ENCODE results near the gene CDC42. TPM values are rescaled to one million over a fixed set of nuclear protein-coding genes. Genes with fewer than 3 reads are reported as not detected.

Gene CDC42
- polyA plus RNA-seq, 3 donors from 2014 or later, result 220 to 600 (median 473) TPM

DNA sequence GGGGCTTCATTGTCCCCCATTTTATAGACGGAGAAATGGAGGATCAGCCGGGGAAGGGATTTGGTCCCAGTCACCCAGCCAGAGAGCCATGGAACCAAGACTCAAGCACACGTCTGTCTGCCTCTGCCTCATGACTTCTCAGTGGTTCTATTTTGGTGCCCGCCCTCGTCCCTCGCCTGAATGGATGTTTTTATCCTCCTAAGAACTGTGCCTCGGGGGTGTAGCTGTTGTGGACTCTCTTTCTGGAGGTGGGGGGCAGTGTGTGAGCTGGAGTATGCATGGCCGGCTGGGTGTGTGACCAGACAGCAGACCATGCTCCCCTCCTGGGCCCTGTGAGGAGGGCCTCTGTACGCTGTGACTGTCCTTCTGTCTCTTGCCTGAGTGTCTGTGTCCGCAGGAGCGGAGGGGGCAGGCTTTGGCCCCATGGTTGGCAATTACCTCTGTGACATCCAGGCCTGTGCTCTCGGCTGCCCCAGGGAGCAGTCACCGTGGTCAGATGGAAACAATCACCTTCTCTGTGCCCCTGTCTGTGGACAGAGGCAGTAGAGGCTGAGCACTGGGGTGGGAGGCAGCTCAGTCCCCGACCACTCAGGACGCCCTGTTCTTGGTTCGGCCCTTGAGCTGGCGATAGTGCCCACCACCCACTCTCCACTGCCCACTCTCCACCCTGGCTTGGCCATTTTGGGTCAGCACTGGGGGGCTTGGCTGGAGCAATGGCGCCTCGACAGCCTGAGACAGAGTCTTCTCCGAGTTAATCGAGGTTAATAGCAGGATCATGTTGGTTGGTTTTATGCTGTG, 70.0 kb downstream of the CDC42 start:
- Mint-ChIP-seq H3K4me1 (peaks cover 14 to 25% of the 10 kb centered on the region in 2 donors), H3K9me3 (no peaks in the 10 kb centered on the region), H3K27me3 (ENCODE audit: low read depth in 3 of 3) (peaks cover 0 to 3% (median 2%) of the 10 kb centered on the region in 3 donors), H3K36me3 (peaks cover 0 to 9% (median 4%) of the 10 kb centered on the region in 3 donors), H3K27ac (no peak overlapping the region), H3K4me3 (no peak overlapping the region)
- no peak for DNase-seq

DNA sequence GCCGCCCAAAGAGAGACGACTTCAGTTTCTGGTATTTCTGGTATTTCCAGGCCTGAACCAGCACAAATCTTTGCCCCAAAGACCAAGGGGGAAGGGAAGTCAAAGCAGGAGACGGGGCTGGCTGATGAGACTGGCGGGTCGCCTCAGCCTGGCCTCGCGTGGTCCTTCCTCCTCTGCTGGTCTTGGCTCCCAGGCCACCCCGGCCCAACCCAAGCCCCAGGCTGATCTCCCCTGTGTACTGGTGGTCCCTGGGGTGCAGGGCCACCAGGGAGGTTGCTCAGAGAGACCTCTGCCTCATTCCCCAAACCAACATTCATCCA, 70.5 kb downstream of the CDC42 start:
- H3K36me3 Mint-ChIP-seq, result peaks cover 0 to 9% (median 4%) of the 10 kb centered on the region in 3 donors
- H3K9me3 Mint-ChIP-seq, result no peaks in the 10 kb centered on the region
- no peak overlapping the region for H3K27ac Mint-ChIP-seq
- no peak overlapping the region for H3K4me3 Mint-ChIP-seq
- H3K4me1 Mint-ChIP-seq, result peaks cover 10 to 19% of the 10 kb centered on the region in 2 donors
- H3K27me3 Mint-ChIP-seq (ENCODE audit: low read depth in 3 of 3), result peaks cover 0 to 3% (median 2%) of the 10 kb centered on the region in 3 donors
- DNase-seq, result no peak

DNA sequence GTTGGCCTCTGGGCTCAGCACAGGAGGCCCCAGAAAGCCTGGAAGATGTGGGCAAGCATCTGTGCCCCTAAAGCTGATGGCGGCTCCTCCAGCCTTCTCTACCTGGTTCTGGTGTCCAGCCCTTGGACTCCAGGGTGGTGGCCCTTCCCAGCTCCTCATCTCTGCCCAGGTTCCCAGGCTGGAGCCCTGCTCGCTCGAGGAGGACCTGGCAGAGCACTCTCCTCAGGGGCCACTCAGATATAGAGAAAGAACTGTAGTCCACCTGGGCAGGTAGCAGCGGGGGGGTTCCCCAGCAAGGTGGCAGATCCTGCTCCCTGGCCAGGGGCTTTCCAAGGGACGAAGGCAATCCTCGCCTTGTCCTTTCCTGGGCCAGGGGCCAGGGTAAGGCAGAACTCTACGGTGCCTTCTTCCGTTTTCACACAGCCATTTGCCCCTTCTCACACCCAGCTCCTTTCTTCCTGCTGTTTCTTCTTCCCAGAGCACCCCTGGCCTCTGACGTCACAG, 71.4 kb downstream of the CDC42 start:
- peaks cover 0 to 5% (median 4%) of the 10 kb centered on the region in 3 donors for H3K36me3 Mint-ChIP-seq
- DNase-seq, result no peak
- H3K4me3 Mint-ChIP-seq, result no peak overlapping the region
- peak overlapping the region in 1 of 6 donors; percentile 57 for H3K27ac Mint-ChIP-seq
- peaks cover 0 to 3% (median under 1%) of the 10 kb centered on the region in 3 donors for H3K27me3 Mint-ChIP-seq (ENCODE audit: low read depth in 3 of 3)
- H3K9me3 Mint-ChIP-seq, result no peaks in the 10 kb centered on the region
- H3K4me1 Mint-ChIP-seq, result peaks cover 5 to 14% of the 10 kb centered on the region in 2 donors

DNA sequence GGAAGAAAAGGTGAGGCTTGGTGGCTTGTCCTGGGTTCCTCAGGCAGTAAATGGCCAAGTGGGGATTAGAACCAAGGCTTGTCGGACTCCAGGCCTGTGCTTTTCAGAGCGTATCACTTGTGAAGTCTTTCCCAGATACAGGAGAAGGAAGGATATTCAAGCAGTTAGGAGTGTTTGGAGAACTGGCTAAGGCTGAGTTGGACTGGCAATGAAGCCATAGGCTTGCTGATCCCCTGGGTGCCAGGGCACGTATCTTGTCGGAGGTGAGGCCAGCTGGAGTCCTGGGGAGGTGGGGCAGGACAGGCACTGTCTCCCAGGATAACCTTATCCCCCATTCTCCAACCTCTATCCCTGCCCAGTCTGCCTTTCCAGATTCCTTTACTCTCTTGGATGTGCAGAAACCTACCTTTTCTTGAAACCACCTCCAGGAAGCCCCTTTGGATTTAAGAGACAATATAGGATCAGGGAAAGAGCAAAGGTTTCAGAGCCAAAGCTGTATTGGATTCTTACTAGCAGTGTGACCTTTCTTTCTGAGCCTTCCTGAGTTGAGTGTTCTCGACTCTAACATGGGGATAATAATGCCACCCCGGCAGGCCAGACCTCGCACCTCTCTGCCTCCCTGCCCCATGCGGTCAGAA, 72.2 kb downstream of the CDC42 start:
- Mint-ChIP-seq H3K27ac (peak overlapping the region in 1 of 6 donors; percentile 26), H3K4me1 (peaks cover 3 to 6% of the 10 kb centered on the region in 2 donors), H3K36me3 (no peaks in the 10 kb centered on the region), H3K4me3 (no peak overlapping the region), H3K9me3 (no peaks in the 10 kb centered on the region), H3K27me3 (ENCODE audit: low read depth in 3 of 3) (peaks cover 0 to 3% (median 0%) of the 10 kb centered on the region in 3 donors)
- DNase-seq, result no peak

DNA sequence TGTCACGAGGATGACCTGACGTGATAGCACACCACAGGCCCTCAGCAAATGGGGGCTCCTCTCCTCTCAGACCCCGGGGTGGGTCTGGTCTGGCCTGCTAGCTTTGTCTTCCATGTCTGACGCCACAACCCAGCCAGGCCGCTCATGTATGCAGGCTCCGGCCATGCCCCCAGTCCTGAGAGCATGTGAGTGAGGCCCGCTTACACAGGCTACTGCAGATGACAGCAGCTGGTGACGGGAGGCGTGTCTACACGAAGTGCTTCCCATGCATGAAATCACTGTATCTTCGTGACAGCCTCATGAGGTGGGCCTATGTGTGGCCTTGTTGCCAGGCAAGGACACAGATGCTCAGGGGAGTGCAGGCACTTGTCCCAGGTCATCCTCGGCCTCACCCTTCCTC, 74.0 kb downstream of the CDC42 start:
- no peak overlapping the region for H3K27ac Mint-ChIP-seq
- no peaks in the 10 kb centered on the region for H3K9me3 Mint-ChIP-seq
- no peak overlapping the region for H3K4me3 Mint-ChIP-seq
- peaks cover 0 to 3% of the 10 kb centered on the region in 2 donors for H3K4me1 Mint-ChIP-seq
- DNase-seq, result no peak
- H3K27me3 Mint-ChIP-seq (ENCODE audit: low read depth in 3 of 3), result no peaks in the 10 kb centered on the region
- no peaks in the 10 kb centered on the region for H3K36me3 Mint-ChIP-seq

DNA sequence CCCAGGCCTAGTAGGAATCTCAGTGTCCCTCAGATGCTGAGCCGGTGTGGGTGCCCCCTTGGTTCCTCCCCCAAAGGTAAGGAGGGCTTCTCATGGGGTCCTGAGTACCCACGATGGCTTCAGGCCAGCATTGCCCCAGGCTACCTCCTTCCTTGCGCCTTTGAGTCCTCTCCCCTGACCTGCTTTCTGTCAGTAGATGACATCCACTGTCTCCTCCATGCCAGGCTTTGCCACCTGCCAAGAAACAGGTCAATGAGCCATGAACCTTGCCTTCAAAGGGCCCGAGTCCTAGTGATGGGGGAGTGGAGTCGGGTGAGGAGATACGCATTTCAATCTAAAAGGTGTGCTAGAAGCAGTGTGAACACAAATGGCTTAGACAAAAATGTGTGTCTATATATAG, 74.7 kb downstream of the CDC42 start:
- Mint-ChIP-seq H3K9me3 (no peaks in the 10 kb centered on the region), H3K4me3 (no peak overlapping the region), H3K36me3 (no peaks in the 10 kb centered on the region), H3K27ac (peak overlapping the region in 1 of 6 donors; percentile 55), H3K27me3 (ENCODE audit: low read depth in 3 of 3) (no peaks in the 10 kb centered on the region), H3K4me1 (peaks cover 0 to 3% of the 10 kb centered on the region in 2 donors)
- DNase-seq, result no peak

DNA sequence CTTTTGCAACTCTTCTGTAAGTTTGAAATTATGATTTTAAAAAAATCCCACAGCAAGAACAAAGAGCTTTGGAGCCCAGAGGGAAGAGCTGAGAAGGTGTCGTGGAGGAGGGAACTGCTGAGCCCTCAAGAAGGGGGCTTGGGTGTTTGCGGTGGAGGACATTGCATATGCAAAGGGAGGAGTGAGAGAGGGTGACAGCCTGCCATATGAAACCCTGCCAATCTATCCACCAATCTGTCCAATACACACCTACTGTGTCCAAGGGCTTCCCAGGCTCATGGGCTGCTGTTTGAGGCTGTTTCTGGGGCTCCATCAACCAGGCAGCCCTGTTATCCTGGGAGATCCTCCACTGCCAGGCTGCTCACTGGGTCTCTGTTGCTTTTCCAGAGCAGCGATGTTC, 75.2 kb downstream of the CDC42 start:
- H3K27me3 Mint-ChIP-seq (ENCODE audit: low read depth in 3 of 3), result no peaks in the 10 kb centered on the region
- no peak overlapping the region for H3K4me3 Mint-ChIP-seq
- peak overlapping the region in 2 of 6 donors; percentile 42 to 55 for H3K27ac Mint-ChIP-seq
- H3K4me1 Mint-ChIP-seq, result no peaks in the 10 kb centered on the region
- H3K9me3 Mint-ChIP-seq, result no peaks in the 10 kb centered on the region
- no peaks in the 10 kb centered on the region for H3K36me3 Mint-ChIP-seq
- DNase-seq, result no peak

DNA sequence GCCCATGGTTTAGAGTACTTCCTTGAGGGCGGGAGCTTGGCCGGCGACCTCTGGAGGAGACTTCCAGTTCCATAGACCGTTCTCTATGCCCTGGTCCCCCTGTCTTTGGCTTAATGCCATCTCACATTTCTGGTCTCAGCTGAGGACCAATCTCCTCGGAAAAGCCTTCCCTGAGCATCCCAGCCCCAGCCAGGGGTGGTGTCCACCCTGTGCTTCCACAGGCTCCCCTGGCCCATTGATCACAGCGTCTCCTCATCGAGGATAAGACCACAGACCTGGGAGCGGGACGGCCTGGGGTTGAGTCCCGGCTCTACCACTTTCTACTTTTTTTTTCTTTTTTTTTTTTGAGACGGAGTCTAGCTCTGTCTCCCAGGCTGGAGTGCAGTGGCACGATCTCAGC, 75.9 kb downstream of the CDC42 start:
- no peaks in the 10 kb centered on the region for H3K9me3 Mint-ChIP-seq
- H3K36me3 Mint-ChIP-seq, result no peaks in the 10 kb centered on the region
- H3K27me3 Mint-ChIP-seq (ENCODE audit: low read depth in 3 of 3), result no peaks in the 10 kb centered on the region

DNA sequence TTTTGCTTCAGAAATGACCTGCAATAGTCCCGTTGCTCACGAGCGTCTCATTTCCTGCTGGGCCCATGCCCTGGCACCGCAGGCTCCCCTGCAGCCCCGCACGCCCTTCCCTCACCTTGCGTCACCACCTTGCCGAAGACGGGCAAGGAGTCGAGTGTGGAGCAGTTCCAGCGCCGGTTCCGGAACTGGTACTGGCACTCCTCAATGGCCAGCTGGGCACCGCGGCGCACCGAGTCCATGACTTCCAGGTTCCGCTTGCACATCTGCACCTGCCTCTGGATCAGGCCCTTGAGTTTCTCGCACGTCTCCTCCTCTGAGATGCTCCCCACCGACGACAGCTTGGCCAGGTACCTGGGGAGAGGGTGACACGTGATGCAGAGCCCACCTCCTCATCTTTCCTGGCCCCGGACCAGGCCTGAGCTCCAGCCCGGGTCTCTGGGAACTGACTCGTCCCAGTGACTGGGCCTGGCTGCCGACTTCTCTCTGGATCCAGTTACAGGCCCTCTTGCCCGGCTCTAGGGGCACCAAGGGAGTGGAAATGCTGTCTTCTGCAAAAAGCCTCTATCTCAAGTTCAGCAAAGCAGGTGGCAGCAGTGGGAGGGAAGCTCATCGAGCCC, 77.1 kb downstream of the CDC42 start:
- H3K9me3 Mint-ChIP-seq, result no peaks in the 10 kb centered on the region
- no peaks in the 10 kb centered on the region for H3K4me1 Mint-ChIP-seq
- H3K27ac Mint-ChIP-seq, result no peak overlapping the region
- no peak overlapping the region for H3K4me3 Mint-ChIP-seq
- H3K27me3 Mint-ChIP-seq (ENCODE audit: low read depth in 3 of 3), result no peaks in the 10 kb centered on the region
- no peaks in the 10 kb centered on the region for H3K36me3 Mint-ChIP-seq
- no peak for DNase-seq

More for the DNA sequence above, 75.9 kb downstream of the CDC42 start:
- H3K27ac Mint-ChIP-seq, result peak overlapping the region in 1 of 6 donors; percentile 45
- no peak for DNase-seq
- H3K4me3 Mint-ChIP-seq, result no peak overlapping the region
- no peaks in the 10 kb centered on the region for H3K4me1 Mint-ChIP-seq

DNA sequence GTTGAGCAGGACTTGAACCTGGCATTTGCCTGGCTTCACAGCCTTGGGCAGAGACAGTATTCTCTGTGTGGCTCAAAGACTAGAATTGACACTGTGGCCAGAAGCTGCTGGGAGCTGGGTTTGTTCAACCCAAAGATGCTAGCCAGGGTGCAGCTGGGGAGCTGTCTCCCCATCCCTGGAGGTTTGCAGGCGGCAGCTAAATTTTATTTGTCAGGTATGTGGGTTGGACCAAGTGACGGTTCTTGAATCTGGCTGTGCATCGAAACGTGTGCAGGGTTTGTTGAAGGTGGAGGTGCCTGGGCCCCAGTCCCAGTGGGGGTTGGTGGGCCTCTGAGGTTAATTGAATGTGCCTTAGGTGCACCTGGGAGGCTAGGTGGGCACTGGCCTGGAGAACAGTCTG, 78.6 kb downstream of the CDC42 start:
- H3K9me3 Mint-ChIP-seq, result no peaks in the 10 kb centered on the region
- H3K27me3 Mint-ChIP-seq (ENCODE audit: low read depth in 3 of 3), result no peaks in the 10 kb centered on the region
- no peak overlapping the region for H3K27ac Mint-ChIP-seq

DNA sequence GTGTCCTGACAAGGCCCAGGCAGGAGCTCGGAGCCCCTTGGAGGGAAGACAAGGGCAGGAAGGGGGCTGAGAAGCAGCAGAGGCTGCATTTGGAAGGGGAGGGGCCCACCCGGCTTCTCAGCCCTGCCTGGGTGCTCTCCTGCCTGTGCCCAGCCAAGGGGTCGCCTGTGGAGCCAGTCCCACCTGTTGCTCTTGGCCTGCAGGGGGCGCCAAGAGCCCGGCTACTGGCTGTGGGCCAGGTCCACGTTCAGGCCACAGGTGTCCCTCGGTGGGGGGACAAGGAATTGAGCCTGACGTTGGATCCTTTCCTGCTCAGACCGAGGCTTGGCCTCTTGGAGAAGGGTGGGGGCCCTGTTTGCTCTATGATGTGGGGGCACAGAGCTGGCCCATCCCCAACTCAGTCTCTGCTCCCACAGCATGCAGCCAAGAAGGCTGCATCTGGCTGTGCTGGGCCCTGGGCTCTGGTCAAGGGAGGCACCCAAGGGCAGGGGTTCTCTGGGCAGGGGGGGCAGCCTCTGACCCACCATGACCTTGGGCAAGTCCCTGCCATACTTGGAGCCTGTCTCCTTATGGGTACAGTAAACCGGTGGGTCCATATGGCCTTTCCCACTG, 79.5 kb downstream of the CDC42 start:
- Mint-ChIP-seq H3K36me3 (no peaks in the 10 kb centered on the region), H3K27me3 (ENCODE audit: low read depth in 3 of 3) (no peaks in the 10 kb centered on the region), H3K4me1 (no peaks in the 10 kb centered on the region), H3K27ac (no peak overlapping the region), H3K4me3 (no peak overlapping the region), H3K9me3 (no peaks in the 10 kb centered on the region)
- peak; percentile 38 to 41 (median 38) for DNase-seq

More for the DNA sequence above, 78.6 kb downstream of the CDC42 start:
- H3K4me3 Mint-ChIP-seq, result no peak overlapping the region
- no peak for DNase-seq
- no peaks in the 10 kb centered on the region for H3K4me1 Mint-ChIP-seq
- H3K36me3 Mint-ChIP-seq, result no peaks in the 10 kb centered on the region

DNA sequence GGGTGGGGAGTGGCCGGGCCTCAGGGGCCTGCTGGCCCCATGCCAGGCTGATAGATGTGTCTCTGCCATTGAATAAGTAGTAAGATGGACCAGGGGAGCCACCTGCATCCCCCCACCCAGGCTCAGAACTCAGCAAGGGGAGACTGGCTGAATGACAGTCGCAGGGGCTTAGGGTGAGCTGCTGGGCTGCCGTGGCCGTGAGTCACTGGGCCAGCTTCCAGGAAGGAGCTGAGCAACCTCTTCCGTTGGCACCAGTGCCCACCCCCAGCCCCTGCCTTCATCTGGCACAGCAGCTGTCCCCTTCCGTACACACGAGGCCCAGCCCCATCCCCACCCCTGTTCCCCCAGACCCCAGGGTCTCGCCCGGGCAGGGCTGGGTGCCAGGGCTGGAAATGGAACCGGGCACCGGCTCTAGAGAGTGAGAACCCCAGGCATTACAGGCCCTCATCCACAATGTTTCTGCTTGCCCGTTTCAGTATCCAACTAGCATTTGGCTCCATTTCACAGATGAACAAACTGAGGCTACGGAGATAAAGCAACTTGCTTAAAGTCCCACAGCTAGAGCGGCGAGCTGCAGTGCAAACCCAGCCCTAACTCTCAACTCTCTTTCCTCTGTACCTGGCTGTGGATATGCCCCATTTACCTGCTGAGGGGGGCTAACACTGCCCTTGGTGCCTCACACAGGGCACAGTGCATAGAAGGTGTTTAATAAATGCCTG, 80.2 kb downstream of the CDC42 start:
- H3K27ac Mint-ChIP-seq, result no peak overlapping the region
- H3K4me1 Mint-ChIP-seq, result no peaks in the 10 kb centered on the region
- no peaks in the 10 kb centered on the region for H3K36me3 Mint-ChIP-seq
- no peaks in the 10 kb centered on the region for H3K9me3 Mint-ChIP-seq
- no peaks in the 10 kb centered on the region for H3K27me3 Mint-ChIP-seq (ENCODE audit: low read depth in 3 of 3)
- H3K4me3 Mint-ChIP-seq, result no peak overlapping the region
- no peak for DNase-seq

DNA sequence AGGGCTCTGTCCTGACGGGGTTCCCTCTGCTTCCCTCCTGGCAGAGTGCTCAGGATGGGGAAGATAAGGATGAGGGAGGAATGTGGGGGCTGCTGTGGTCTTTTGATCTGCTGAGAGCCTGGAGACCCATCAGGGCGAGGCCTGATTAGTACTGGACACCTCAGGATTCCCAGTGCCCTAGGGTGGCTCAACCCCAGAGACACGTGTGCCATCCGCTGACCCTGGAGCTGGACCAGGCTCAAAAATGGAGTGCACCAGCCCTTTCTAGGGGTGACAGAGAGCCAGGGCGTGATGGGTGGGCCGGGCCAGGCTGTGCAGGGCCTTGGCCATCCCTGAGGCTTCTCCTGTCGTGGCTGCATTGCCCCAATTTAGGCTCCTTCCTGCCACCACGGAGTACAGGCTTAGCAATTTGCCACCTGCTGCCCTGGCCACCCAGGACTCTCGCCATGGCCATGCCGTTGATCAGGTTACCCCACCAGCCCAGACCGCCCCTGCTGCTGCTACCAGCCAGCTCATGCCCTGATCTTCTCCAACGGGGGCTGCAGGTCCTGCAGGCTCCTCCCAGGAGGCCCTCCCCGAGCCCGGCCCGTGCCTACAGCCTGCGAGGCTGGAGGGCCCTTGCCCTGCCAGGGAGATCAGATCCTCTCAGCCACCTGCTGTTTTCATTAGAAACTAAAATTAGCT, 80.9 kb downstream of the CDC42 start:
- Mint-ChIP-seq H3K27me3 (ENCODE audit: low read depth in 3 of 3) (no peaks in the 10 kb centered on the region), H3K36me3 (no peaks in the 10 kb centered on the region), H3K27ac (no peak overlapping the region), H3K9me3 (no peaks in the 10 kb centered on the region), H3K4me3 (no peak overlapping the region), H3K4me1 (no peaks in the 10 kb centered on the region)
- no peak for DNase-seq
